ENCODE results near the gene BRI3BP. TPM values are rescaled to one million over a fixed set of nuclear protein-coding genes. Genes with fewer than 3 reads are reported as not detected.

BRI3BP gene
- total RNA-seq, 1 donor from 2014 or later = 1.5 TPM

- no peak for DNase-seq
- H3K4me3 Mint-ChIP-seq (ENCODE audit: unreplicated experiment) = no peak overlapping the region
- peaks cover 5% of the 10 kb centered on the region for H3K27me3 Mint-ChIP-seq (ENCODE audit: unreplicated experiment)
- H3K36me3 Mint-ChIP-seq (ENCODE audit: unreplicated experiment) = no peaks in the 10 kb centered on the region
- H3K9me3 Mint-ChIP-seq (ENCODE audit: unreplicated experiment) = peaks cover 2% of the 10 kb centered on the region
- no peak overlapping the region for H3K27ac Mint-ChIP-seq (ENCODE audit: unreplicated experiment)
- peaks cover 2% of the 10 kb centered on the region for H3K4me1 Mint-ChIP-seq (ENCODE audit: low read depth, unreplicated experiment)
- no peak for TF ChIP-seq CTCF (IDR thresholded peaks at IDR 0.05; ENCODE audit: partially characterized antibody, unreplicated experiment)
Observed at GRCh38 chr12:124964251-124964650, 29.2 kb upstream of the BRI3BP start.

GRCh38 chr12:124964836-124965462 is 28.5 kb upstream of the BRI3BP start:
- H3K27ac Mint-ChIP-seq (ENCODE audit: unreplicated experiment) = no peak overlapping the region
- H3K36me3 Mint-ChIP-seq (ENCODE audit: unreplicated experiment) = no peaks in the 10 kb centered on the region
- peaks cover 5% of the 10 kb centered on the region for H3K27me3 Mint-ChIP-seq (ENCODE audit: unreplicated experiment)
- peaks cover 2% of the 10 kb centered on the region for H3K9me3 Mint-ChIP-seq (ENCODE audit: unreplicated experiment)
- no peak for DNase-seq
- peaks cover 2% of the 10 kb centered on the region for H3K4me1 Mint-ChIP-seq (ENCODE audit: low read depth, unreplicated experiment)
- TF ChIP-seq CTCF (IDR thresholded peaks at IDR 0.05; ENCODE audit: partially characterized antibody, unreplicated experiment) = no peak
- H3K4me3 Mint-ChIP-seq (ENCODE audit: unreplicated experiment) = no peak overlapping the region

- H3K27me3 Mint-ChIP-seq (ENCODE audit: unreplicated experiment) = peaks cover 1% of the 10 kb centered on the region
- peaks cover 2% of the 10 kb centered on the region for H3K4me1 Mint-ChIP-seq (ENCODE audit: low read depth, unreplicated experiment)
- no peak overlapping the region for H3K4me3 Mint-ChIP-seq (ENCODE audit: unreplicated experiment)
- H3K27ac Mint-ChIP-seq (ENCODE audit: unreplicated experiment) = no peak overlapping the region
- TF ChIP-seq CTCF (IDR thresholded peaks at IDR 0.05; ENCODE audit: partially characterized antibody, unreplicated experiment) = no peak
- no peaks in the 10 kb centered on the region for H3K36me3 Mint-ChIP-seq (ENCODE audit: unreplicated experiment)
- H3K9me3 Mint-ChIP-seq (ENCODE audit: unreplicated experiment) = peaks cover 2% of the 10 kb centered on the region
- no peak for DNase-seq
Observed at GRCh38 chr12:124967016-124967739, 26.3 kb upstream of the BRI3BP start.

GRCh38 chr12:124968656-124969055 is 24.8 kb upstream of the BRI3BP start:
- peaks cover 4% of the 10 kb centered on the region for H3K27me3 Mint-ChIP-seq (ENCODE audit: unreplicated experiment)
- H3K4me1 Mint-ChIP-seq (ENCODE audit: low read depth, unreplicated experiment) = peaks cover 2% of the 10 kb centered on the region
- no peak overlapping the region for H3K4me3 Mint-ChIP-seq (ENCODE audit: unreplicated experiment)
- H3K27ac Mint-ChIP-seq (ENCODE audit: unreplicated experiment) = no peak overlapping the region
- TF ChIP-seq CTCF (IDR thresholded peaks at IDR 0.05; ENCODE audit: partially characterized antibody, unreplicated experiment) = no peak
- peaks cover 2% of the 10 kb centered on the region for H3K9me3 Mint-ChIP-seq (ENCODE audit: unreplicated experiment)
- DNase-seq = no peak
- H3K36me3 Mint-ChIP-seq (ENCODE audit: unreplicated experiment) = no peaks in the 10 kb centered on the region
